Measurements from ENCODE around the gene RGS12. TPM values are rescaled to one million over a fixed set of nuclear protein-coding genes. Genes with fewer than 3 reads are reported as not detected.
"Not testable (repeated sequence)": the region's sequence is repeated elsewhere in the genome, so short reads cannot be mapped to it uniquely, and the experiment has no call there.

RGS12 gene
- total RNA-seq, 2 experiments from 2014 or later = 7.4 to 7.5 TPM

DNA sequence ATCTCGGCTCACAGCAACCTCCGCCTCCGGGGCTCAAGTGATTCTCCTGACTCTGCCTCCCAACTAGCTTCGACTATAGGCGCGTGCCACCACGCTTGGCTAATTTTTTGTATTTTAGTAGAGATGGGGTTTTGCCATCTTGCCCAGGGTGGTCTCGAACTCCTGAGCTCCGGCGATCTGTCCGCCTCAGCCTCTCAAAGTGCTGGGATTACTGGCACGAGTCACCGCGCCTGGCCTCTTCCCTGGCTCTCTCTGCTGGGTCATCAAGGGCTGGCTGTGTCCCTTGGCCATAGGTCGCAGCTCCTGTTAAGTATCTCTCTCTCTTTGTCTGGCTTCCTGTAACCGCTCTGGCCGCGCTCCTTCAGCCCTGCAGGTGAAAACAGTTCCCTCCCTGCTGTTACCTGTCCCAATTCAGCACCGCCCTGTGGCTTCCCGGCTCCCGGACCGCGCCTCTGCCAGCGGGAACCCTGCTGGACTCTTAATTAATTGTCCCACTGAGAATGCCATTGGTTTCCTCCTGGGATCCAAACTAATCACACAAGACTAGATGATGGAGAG, 1.3 kb upstream of the RGS12 start:
- ChIA-PET CTCF (interaction anchor here (0.6 kb wide), 1 partner anchor 111 kb away, joined by 6 read pairs; no protein-coding TSS in a partner anchor), POLR2A (interaction anchor here (1.1 to 1.2 kb wide), 2 partner anchors 48 to 89 kb away, joined by 3 to 7 read pairs; no protein-coding TSS in a partner anchor)
- Mint-ChIP-seq H3K27ac (no peak overlapping the region), H3K27me3 (peaks cover 43% of the 10 kb centered on the region), H3K4me3 (peak overlapping the region; percentile 79), H3K36me3 (ENCODE audit: low read depth) (no peaks in the 10 kb centered on the region), H3K9me3 (no peaks in the 10 kb centered on the region), H3K4me1 (peaks cover 12% of the 10 kb centered on the region)
- no peak for DNase-seq

DNA sequence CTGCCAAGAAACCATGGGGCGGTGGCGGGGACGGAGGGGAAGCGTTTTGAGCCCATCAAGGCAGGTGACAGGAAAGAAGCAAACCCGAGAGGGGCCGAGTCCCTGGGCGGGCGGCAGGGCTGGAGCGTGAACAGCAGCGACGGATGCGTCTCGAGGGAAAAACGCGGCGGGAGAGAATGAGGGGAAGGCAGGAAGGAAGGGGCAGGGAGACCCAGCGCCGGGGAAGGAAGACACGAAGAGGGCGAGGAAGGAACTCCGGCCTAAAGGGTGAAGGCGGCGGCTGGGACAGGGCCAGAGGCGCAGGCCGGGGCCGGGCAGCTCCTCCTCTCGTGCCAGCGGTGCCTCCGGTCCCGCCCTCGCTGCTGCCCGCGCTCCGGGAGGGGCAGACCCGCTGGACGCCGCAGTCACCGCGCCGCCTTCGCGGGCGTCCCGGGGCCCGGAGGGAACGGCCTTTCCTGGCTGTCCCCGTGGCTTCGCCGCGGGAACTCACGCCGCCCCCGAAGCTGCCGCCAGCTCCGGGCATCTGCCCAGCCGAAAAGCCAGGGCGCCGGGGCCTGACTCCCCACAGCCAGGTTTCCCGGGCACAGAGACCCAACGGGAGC, 751 bp upstream of the RGS12 start:
- DNase-seq = peak; percentile 35
- peaks cover 12% of the 10 kb centered on the region for H3K4me1 Mint-ChIP-seq
- H3K27me3 Mint-ChIP-seq = peaks cover 44% of the 10 kb centered on the region
- POLR2A ChIA-PET = interaction anchor here (1.0 to 1.2 kb wide), 3 partner anchors 20 to 90 kb away, joined by 3 to 7 read pairs (median 3); no protein-coding TSS in a partner anchor
- peak overlapping the region; percentile 79 for H3K4me3 Mint-ChIP-seq
- CTCF ChIA-PET = interaction anchor here (1.6 kb wide), 1 partner anchor 89 kb away, joined by 5 read pairs; no protein-coding TSS in a partner anchor
- no peak overlapping the region for H3K27ac Mint-ChIP-seq
- H3K36me3 Mint-ChIP-seq (ENCODE audit: low read depth) = no peaks in the 10 kb centered on the region
- H3K9me3 Mint-ChIP-seq = no peaks in the 10 kb centered on the region

DNA sequence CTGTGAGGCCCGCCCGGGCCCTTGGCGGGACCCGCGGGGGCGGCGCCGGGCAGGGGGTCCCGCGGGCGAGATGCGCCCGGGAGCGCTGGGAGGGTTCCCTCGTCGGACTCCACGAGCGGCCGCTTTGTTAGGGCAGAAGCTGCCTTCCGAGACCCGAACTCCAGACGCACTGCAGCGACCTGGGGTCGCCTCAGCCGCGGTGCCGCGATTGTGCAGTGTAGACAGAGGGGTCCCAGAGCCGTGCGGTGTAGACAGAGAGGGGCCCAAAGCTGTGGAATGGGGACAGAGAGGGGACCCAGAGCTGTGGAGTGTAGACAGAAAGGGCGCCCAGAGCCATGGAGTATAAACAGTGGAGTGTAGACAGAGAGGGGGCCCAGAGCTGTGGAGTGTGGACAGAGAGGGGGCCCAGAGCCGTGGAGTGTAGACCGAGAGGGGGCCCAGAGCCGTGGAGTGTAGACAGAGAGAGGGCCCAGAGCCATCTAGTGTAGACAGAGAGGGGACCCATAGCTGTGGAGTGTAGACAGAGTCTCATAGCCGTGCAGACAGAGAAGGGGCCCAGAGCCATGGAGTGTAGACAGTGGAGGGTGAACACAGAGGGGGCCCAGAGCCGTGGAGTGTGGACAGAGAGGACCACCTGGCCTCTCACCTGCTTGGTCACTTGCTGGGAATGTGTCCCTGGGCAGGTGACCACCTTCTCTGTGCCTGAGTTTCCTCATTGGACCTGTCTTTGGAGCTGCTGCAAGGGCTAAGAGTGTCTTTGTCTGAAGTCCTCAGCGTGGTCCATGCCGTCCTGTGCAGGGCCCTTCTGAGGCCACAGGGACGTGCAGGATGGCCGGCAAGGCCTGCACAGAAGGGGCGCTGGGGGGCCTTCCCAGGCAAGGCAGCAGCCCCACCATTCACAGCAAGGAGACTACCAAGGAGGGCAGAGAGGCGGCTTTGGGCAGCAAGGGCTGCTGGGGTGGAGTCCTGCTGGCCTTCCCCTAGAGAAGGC, 875 bp downstream of the RGS12 start:
- H3K27ac Mint-ChIP-seq = no peak overlapping the region
- H3K27me3 Mint-ChIP-seq = peaks cover 53% of the 10 kb centered on the region
- H3K4me1 Mint-ChIP-seq = peaks cover 12% of the 10 kb centered on the region
- H3K9me3 Mint-ChIP-seq = no peaks in the 10 kb centered on the region
- ChIA-PET POLR2A (interaction anchor here (0.6 to 1.1 kb wide), 4 partner anchors 9 to 1594 kb away, joined by 3 read pairs; no protein-coding TSS in a partner anchor), CTCF (interaction anchor here (1.6 kb wide), 1 partner anchor 91 kb away, joined by 5 read pairs; no protein-coding TSS in a partner anchor)
- no peaks in the 10 kb centered on the region for H3K36me3 Mint-ChIP-seq (ENCODE audit: low read depth)
- DNase-seq = peak; percentile 16
- peak overlapping the region; percentile 72 for H3K4me3 Mint-ChIP-seq

DNA sequence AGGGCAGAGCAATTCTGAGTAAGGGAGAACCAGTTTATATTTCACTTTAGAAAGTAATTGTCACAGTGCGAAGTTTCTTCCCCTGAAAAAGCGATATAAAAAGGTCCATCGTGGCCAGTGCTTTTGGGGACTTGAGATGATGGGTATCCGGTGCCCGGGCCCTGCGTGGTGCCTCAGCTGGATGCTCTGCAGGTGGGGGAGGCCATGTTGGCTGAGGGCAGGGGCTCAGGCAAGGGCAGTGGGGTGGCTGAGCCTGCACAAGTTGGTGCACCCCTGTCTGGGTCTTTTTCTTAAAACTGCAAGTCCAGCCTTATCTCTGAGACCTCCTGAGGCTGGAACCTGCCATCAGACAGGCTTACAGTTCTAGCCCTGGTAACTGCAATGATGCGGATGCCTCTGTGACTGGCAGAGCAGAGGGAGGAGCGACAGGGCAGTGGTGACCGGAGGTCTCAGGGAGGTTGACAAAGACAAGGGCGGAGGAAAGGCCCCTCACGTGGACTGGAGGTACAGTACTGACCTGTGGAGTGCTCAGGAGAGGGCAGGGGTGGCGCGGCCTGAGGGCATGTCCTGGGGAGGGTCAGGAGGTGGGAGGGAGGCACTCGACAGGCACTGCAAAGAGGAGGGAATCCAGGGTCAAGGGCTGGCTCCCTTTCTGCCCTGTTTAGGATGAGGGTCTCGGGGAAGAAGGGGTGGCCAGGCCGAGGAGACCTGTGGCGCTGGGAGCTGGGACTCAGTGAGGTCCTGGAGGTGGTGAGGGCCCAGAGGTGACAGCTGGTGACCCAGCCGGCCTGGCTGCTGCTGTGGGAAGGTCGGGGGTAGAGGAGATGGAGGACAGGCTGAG, 1.8 kb downstream of the RGS12 start:
- Mint-ChIP-seq H3K27ac (no peak overlapping the region), H3K4me3 (no peak overlapping the region), H3K27me3 (peaks cover 59% of the 10 kb centered on the region), H3K4me1 (peaks cover 12% of the 10 kb centered on the region), H3K36me3 (ENCODE audit: low read depth) (no peaks in the 10 kb centered on the region), H3K9me3 (no peaks in the 10 kb centered on the region)
- POLR2A ChIA-PET = interaction anchor here (0.6 kb wide), 1 partner anchor 1594 kb away, joined by 3 read pairs; no protein-coding TSS in a partner anchor
- DNase-seq = peak; percentile 15
- CTCF ChIA-PET = no interaction called here

DNA sequence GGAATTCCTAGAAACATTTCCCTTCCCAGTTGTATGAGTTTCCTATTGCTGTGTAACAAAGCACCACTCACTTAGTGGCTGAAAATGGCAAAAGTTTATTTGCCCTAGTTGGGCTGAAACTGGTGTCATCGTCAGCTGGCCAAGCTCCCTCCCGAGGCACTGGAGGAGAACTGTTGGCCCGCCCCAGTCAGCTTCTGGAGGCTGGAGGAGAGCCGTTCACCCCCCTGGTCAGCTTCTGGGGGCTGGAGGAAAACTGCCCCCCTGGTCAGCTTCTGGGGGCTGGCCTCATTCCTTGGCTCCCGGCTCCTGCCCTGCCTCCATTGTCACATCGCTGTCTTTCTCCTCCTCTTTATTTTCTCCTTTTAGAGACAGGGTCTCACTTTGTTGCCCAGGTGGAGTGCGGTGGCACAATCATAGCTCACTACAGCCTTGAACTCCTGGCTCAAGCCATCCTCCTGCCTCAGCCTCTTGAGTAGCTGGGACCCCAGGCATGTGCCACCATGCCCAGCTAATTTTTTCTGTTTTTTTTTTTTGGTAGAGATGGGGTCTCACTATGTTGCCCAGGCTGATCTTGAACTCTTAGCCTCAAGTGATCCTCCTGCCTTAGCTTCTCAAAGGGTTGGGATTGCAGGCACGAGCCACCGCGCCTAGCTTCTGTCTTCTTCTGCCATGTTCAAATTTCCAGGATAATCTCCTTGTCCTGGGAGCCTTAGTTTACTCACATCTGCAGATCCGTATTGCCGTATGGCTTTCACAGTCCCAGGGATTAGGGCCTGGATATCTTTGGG, 3.2 kb downstream of the RGS12 start:
- POLR2A ChIA-PET = no interaction called here
- Mint-ChIP-seq H3K9me3 (no peaks in the 10 kb centered on the region), H3K4me1 (peaks cover 12% of the 10 kb centered on the region), H3K27me3 (peaks cover 48% of the 10 kb centered on the region), H3K27ac (no peak overlapping the region), H3K4me3 (no peak overlapping the region), H3K36me3 (ENCODE audit: low read depth) (no peaks in the 10 kb centered on the region)
- CTCF ChIA-PET = no interaction called here
- DNase-seq = no peak

DNA sequence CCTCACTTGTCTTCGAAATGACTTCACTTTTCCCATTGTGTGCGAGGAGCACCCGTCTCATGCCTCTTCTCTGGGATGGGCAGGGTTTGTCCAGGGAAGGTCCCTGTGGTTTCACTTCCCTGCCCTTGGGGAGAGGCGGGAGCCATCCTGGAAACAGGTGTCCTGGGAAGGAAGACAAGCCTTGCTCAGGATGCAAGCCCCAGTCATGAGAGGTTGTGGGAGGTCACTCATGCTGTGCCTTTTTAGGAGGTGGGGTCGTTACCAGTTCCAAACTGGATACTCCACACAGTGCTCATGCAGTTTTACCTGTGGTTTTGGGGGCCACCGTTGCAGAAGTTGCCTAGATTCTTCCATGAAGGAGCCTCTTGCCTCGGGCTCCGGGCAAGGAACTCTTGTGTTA, 3.8 kb downstream of the RGS12 start:
- ChIA-PET POLR2A (no interaction called here), CTCF (no interaction called here)
- Mint-ChIP-seq H3K27me3 (peaks cover 46% of the 10 kb centered on the region), H3K9me3 (no peaks in the 10 kb centered on the region), H3K36me3 (ENCODE audit: low read depth) (no peaks in the 10 kb centered on the region), H3K27ac (no peak overlapping the region), H3K4me1 (peaks cover 16% of the 10 kb centered on the region), H3K4me3 (no peak overlapping the region)
- DNase-seq = no peak

DNA sequence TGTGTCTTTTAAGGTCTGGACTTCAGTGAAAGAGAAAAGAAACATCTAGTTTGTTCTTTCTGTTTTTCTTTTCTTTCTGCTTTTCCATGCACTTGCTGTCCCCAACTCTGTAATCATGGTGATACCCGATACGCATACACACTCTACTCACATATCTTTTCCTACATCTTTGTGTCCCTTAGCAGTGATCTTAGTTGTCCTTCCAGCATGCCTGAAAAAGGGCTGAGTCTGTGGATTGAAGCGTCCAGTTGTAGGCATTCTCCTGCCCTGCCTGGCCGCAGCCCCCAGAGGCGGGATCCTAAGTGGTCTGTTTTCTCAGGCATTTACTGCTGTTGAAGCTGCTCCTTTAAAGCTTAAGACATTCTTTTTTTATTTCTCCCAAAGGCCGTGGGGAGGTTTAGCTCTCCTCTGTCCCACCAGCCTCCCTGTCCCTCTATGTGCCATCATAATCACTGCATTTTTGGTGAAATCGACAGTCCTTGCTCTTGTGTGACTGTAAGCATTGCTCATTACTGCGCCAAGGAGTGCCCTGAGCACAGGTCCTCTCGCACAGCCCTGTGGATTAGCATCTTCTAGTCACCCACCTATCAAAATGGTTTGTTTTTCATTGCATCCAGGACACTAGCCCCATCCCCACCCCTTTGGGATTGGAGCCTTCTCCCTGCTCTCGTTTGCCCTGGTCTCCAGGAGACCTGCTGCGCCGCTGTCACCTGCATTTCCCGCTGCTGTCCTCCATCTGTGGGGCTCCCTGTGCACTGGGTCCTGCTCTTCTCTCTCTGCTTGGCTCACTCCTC, 4.4 kb downstream of the RGS12 start:
- Mint-ChIP-seq H3K36me3 (ENCODE audit: low read depth) (no peaks in the 10 kb centered on the region), H3K4me1 (peaks cover 19% of the 10 kb centered on the region), H3K4me3 (no peak overlapping the region), H3K9me3 (no peaks in the 10 kb centered on the region), H3K27ac (no peak overlapping the region), H3K27me3 (peaks cover 42% of the 10 kb centered on the region)
- POLR2A ChIA-PET = no interaction called here
- CTCF ChIA-PET = interaction anchor here (1.2 kb wide), 1 partner anchor 161 kb away, joined by 3 read pairs; no protein-coding TSS in a partner anchor
- DNase-seq = no peak

DNA sequence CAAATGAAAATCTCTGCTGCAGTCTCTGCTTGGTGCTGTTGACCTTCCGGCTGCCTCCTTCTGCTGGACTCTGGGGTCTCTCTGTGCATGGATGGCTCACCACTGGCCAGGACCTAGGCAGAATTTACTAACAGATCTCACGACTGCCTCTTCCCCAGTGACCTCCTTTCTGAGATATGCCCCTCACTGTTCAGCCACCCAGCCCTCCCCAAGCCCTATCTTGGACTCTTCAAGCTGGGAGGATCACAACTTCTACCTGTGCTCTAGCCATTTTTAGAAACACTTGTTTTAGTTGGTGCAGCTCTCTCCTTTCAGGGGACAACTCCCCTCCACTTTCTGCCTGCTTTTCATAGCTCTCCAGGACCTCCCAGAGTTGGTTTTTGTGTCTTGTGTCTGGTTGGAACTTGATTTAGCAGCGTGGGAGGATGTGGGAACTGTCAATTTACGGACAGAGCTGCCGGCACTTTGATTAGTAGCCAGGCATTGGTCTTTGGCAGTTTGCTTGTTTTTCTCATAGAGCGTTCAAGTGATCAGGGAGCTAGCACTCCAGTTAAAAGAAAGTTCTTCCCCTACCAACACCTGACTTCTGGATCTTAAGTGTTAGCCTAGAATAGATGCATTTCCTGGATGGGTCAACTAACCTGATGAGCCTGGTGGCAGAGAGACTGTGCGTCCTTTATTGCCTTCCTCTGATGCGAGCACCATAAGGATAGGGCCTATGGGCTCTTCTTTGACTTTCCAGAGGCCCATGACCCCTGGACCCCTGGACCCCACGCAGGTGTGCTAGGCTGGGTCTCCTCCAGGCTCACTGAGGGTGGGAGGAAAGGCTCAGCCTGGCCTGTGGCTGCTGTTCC, 6.5 kb downstream of the RGS12 start:
- DNase-seq = no peak
- Mint-ChIP-seq H3K4me1 (peaks cover 34% of the 10 kb centered on the region), H3K4me3 (no peak overlapping the region), H3K27me3 (peaks cover 37% of the 10 kb centered on the region), H3K27ac (no peak overlapping the region), H3K36me3 (ENCODE audit: low read depth) (no peaks in the 10 kb centered on the region), H3K9me3 (no peaks in the 10 kb centered on the region)
- ChIA-PET POLR2A (no interaction called here), CTCF (no interaction called here)

DNA sequence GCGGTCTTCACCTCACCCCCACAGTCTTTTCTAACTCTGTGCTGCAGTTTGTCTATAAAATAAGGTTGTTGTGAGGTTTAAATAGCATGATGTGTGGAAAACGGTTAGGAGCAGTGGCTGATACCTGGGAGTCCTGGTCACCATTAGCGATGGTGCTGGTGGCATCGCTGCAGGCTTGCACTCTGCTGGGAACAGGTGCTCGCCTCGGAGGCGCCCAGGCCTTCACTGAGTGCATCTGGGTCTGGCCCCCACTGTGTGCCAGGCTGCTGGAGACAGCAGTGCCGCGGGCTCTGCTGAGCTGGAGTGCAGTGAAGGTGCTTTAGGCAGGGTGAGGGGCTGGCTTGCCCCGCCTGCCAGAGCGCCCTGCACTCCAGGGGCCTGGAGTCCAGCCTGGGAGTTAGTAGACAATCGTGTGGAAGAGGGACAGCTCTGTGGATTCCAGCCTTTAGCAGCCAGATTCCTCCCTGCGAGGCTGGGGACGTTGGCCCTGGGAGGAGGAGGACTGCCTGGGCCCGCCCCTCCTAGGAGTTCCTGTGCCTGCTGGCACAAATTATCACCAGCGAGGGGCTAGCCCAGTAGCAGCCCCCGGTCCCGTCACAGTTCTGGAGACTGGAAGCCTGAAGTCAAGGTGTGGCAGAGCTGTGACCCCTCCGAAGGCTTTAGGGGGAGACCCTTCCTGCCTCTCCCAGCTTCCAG, 7.3 kb downstream of the RGS12 start:
- Mint-ChIP-seq H3K4me3 (no peak overlapping the region), H3K36me3 (ENCODE audit: low read depth) (no peaks in the 10 kb centered on the region), H3K27ac (no peak overlapping the region), H3K27me3 (peaks cover 33% of the 10 kb centered on the region), H3K9me3 (no peaks in the 10 kb centered on the region), H3K4me1 (peaks cover 40% of the 10 kb centered on the region)
- ChIA-PET POLR2A (no interaction called here), CTCF (no interaction called here)
- DNase-seq = no peak

DNA sequence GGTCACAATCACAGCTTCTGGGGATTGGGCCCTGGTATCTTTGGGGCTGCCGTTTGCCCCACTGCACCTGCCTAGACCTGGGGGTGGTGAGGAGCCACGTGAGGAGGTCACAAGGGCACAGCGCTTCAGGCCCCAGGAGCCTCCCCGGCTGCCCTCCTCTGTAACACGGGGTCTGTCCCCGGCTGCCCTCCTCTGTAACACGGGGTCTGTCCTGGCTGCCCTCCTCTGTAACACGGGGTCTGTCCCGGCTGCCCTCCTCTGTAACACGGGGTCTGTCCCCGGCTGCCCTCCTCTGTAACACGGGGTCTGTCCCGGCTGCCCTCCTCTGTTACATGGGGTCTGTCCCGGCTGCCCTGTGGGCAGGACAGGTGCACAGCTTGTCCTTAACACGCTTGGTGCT, 8.1 kb downstream of the RGS12 start:
- CTCF ChIA-PET, H3K4me3 Mint-ChIP-seq: not testable (repeated sequence)
- H3K27me3 Mint-ChIP-seq = peaks cover 33% of the 10 kb centered on the region

More for the DNA sequence above, 8.1 kb downstream of the RGS12 start:
- DNase-seq; H3K36me3 Mint-ChIP-seq (ENCODE audit: low read depth); POLR2A ChIA-PET; H3K9me3 Mint-ChIP-seq; H3K27ac Mint-ChIP-seq: not testable (repeated sequence)
- H3K4me1 Mint-ChIP-seq = peaks cover 48% of the 10 kb centered on the region

Measured in activated CD4-positive, alpha-beta memory T cell treated with anti-CD3 and anti-CD28 coated beads, Interleukin-2, amount 10 ng/mL, durations not matched to agents 7 days and 5 days (primary cell).